GM19193 (cell line): Measurements from ENCODE around the gene EXD3.

Experiments
- POLR2A ChIP-seq: IDR thresholded peaks from 4 replicates; pipeline ENCODE4 v1.6.1; 2011; ENCODE audit not compliant: insufficient read depth, insufficient read length; ENCODE audit errors: extremely low read depth

The EXD3 gene

DNA sequence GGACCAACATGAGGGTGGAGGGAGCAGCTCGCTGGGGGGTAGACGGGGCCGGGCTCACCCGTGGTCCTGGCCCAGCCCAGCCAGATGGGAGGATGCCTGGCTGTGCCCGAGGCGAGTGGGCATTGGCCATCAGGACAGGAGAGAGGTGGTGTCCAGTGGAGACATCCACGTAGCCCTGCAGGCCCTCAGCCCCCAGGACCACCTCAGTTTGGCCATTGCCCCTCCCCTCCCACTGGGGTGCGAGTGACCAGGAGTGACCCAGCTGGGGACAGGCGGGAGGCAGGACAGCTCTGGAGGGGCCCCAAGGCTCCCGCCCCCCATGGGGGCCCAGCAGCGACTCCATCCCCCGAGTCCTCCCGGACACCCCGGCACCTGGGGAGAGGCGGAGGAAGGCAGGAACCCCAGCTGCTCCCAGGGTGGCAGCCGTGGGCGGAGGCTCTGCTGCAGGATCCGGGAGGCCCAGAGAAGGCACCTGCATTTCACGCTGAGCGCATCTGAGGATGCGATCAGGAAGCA, 8.5 kb upstream of the EXD3 start:
- no peak for TF ChIP-seq POLR2A

DNA sequence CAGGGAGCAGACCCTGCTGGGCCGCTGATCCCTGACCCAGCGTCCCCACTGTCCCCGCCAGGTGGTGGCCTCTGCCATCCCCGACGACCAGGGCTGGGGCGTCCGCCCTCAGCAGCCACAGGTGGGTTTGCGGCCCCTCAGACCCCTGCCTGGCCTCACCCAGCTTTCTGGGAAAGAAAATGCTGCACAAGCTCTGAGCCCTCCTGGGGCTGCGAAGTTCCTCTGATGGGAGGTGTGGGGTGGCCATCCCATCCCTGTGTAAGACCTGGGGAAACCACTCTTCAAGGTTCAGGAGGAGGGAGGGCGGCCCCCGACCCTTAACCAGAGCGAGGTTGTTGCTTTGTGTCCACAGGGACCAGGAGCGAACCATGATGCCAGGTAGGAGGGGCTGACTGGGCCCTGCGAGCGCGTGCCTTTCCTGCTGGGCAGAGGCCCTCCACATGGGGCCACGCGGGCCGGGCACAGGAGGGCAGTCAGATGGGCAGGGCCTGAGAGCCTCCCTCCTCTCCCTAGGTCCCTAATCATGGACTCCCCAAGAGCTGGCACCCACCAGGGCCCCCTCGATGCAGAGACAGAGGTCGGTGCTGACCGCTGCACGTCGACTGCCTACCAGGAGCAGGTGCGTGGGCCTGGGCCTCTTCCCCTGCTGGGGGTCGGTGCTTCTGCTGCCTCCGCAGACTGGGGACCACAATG, 7.9 kb upstream of the EXD3 start:
- TF ChIP-seq POLR2A: no peak

DNA sequence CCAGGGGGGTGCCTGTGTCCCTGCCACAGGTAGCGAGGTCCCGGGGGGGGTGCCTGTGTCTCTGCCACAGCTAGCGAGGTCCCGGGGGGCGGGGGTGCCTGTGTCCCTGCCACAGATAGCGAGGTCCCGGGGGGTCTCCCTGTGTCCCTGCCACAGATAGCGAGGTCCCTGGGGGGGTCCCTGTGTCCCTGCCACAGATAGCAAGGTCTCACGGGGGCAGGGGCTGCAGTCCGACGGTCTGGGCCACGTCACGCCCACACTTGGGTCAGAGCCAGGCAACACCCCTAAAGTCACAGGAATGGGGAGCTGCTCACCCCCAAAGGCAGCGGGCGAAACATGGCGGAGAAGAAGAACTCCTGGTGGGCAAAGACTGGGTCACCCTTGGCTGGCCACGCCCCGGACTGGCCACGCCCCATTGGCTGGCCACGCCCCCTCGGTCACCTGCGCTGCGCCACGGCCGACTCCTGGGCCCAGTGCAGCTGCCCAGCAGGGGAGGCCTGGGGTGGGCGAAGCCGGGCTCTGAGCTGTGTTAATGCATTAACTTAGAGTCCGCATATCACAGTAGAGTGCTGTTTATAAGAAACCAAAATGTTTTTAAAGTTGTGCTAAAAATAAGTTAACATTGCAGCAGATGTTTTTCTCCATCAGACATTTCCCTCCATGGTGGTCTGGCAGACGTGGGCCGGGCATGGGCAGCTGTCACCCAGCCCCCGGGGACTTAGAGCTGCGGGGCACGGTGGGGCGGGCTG, 7.2 kb upstream of the EXD3 start:
- TF ChIP-seq POLR2A: no peak

DNA sequence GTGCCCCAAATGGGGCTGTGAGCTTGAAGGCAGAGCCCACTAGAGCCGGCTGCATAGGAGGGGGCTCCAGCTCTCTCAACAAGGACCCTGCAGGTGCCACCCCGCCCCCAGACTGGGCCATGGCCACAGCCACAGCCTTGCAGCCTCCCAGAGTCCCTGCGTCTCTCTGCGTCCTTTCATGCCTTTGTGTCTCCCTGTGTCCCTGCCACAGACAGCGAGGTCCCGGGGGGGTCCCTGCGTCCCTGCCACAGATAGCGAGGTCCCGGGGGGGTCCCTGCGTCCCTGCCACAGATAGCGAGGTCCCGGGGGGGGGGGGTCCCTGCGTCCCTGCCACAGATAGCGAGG, 6.6 kb upstream of the EXD3 start:
- TF ChIP-seq POLR2A: no peak

GRCh38 chr9:137428841-137429545, 6.0 kb upstream of the EXD3 start:
- no peak for TF ChIP-seq POLR2A

DNA sequence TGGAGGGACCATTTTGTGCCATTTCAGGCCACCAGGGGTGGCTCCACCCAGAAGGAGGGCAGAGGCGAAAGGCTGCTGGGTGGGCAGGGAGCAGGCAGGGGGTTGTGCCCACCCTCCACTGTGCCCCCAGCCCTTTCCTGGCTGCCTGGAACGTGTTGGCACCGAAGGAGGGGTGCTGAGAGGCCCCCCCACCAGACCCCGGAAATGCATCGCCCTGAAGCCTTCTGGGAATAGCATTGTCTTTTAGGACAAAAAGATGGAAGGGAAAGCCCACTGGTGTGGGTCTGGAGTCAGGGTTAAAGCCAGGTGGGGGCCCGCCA, 5.3 kb upstream of the EXD3 start:
- TF ChIP-seq POLR2A: no peak

- TF ChIP-seq POLR2A: no peak
These were observed 4.7 kb upstream of the EXD3 start for GRCh38 chr9:137427454-137428310.

DNA sequence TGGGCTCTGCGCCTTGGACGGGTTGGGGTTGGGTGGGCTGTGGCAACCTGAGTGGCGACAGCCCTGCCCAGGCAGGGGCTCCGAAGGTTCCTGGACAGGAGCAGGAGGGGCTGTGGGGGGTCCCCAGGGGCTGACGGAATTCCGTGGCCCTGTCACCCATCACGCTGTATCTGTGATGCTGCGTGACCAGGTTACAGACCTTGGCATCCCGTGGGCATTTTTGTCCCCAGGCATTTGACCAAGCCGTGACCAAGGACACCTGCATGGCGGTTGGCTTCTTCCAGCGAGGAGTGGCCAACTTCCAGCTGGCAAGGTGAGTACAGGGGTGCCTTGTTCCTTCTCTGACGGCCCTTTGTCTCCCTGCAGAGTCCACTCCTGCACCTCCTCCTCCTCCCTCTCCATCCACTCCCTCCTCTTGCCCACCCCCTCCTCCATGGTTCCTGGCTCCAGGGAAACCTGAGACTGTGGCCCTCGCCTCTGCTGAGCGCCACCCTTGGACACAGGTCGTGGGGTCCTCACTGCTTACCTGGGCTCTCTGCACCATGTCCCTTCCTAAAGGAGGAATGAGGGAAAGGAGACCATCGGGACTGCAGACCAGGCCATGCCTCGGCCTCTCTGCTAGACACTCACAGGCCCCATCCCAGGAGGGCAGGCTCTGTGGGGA, 3.2 kb upstream of the EXD3 start:
- TF ChIP-seq POLR2A: no peak

DNA sequence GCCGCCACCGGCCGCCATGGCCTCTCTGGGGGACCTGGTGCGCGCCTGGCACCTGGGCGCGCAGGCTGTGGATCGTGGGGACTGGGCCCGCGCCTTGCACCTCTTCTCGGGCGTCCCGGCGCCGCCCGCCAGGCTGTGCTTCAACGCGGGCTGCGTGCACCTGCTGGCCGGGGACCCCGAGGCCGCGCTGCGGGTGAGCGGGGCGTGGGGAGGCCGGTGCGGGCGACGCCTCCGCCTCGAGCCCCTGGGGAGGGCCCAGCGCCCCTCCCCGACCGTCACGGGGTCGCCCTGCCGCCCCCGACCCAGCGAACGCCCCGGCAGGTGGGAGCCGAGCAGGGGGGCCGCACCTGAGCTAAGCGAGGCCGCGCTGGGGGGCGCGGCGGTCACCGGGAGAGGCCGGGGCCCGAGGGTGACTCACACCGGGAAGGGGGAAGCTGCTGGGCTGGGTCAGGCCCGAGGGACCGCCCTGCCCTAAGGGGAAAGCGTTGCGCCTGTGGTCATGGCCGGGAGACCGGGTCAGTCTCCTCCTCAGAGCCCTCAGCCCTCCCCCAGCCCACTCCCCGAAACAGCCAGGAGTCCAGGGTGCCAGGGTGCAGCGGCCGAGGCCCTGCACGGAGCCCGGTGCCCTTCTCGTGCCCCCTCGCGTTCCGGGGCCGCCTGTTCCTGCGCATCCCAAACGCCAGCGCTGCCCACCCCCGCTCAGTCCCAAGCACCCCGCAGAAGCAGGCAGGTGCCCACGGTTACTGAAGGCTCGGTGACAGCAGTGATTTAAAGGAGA, 741 bp upstream of the EXD3 start:
- TF ChIP-seq POLR2A: no peak

DNA sequence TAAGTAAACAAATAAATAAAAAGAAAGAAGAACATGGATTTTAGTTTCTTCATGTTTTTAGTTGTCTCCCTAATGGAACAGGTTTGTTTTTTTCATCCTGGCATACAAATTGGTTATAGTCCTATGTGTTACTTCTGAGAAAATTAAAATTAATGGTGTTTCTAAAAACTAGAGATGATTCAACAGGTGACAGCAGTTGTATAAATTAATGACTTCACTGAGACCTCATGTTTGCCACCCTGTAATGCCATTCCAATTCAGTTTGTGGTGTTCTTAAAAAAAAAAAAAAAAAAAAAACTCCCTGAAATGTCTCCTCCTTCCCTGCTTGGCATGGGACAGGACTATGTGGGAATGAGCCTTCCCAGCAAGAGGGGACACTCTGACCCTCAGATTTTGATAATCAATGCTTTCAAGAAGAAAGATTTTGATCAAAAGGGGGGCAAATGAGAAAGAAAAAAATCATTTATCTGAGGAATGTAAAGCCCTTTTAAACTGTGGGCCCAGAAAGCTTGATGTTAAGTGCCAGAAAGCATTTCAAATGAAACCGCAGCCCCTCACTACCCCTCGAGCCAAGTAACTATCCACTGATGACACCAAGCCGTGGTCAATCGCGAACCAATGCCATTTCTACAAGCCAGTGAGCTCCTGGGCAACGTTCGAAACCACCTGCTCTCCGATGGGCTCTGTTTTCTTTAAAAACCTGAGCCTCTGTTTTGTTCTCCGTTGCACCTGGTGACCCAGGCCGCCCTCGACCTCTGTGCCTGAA, 941 bp downstream of the EXD3 start:
- no peak for TF ChIP-seq POLR2A

- TF ChIP-seq POLR2A: no peak
These were observed 5.6 kb downstream of the EXD3 start for GRCh38 chr9:137417161-137418021.

- TF ChIP-seq POLR2A: no peak
These were observed 6.3 kb downstream of the EXD3 start for GRCh38 chr9:137416563-137417151.

DNA sequence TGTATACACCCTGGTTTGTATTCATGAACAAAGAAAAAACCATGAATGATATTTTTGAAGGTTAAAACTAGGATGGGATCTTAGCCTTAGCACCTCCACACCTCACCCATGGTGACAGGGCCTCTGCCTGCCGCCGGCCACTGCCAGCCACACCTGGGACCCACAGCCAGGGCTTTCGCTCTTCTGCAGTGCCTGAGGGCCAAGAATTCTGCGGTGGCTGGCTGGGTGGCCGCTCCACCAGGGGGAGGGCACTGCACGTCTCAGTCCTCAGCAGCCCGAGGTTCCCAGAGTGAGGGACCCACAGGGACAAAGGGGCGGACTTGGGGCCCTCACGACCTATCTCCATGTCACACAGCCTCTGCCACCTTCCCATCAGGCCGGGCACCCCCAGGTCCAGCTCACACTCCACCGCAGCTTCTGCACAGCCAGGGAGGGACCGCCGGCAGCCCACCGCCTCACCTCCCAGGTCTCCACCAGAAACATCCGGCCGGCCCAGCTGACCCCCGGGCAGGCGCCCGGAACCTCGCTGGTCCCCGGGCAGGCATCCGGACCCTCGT, 6.9 kb downstream of the EXD3 start:
- TF ChIP-seq POLR2A: no peak
